ENCODE measurements around the gene ATP9A. TPM values are rescaled to one million over a fixed set of nuclear protein-coding genes. Genes with fewer than 3 reads are reported as not detected.

Gene ATP9A
- total and polyA plus RNA-seq, 2 of the 8 experiments (the other 6 are each of a cell fraction or from before 2014, with no cell fraction given), result 5.0 to 6.4 TPM

GRCh38 chr20:51583073-51583472 lies 185.1 kb downstream of the ATP9A start (continued):
- no peak for TF ChIP-seq RNF2 (IDR thresholded peaks at IDR 0.05; ENCODE audit: borderline replicate concordance, low read depth, low read length, missing control alignments, poor library complexity, severe bottlenecking)
- no peak for TF ChIP-seq BRCA1 (IDR thresholded peaks at IDR 0.05; ENCODE audit: low read depth, low read length)

Measured in H1 (cell line).